NCI-H2081 treated with DMSO at 0.1 percent for 48 hours (cell line): ENCODE results near the gene GSX2.
"Not testable (repeated sequence)": the region's sequence is repeated elsewhere in the genome, so short reads cannot be mapped to it uniquely, and the experiment has no call there.

ENCODE experiments used
- DNase-seq: peaks from one replicate; lab custom pipeline; 2025; lab: John Stamatoyannopoulos, UW

GSX2 gene

DNA sequence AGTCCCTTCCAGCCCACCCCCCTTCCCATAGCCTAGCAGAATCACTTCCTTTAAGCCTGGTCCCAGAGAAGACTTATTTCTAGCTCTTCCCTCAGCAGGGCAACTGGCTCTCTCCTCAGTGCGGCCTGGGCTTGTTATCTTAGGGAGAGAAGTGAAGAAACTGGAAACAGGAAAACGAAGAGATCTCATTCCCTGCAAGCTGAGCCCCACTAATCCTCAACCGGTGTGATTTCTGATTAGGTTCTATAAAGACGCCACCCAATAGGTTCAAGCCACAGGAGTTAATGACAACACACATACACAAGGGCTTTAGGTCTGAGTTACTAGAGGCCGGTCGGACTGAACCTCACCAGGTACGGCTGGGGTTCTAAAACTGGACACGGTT lies 3.2 kb downstream of the GSX2 start:
- DNase-seq = no peak

DNA sequence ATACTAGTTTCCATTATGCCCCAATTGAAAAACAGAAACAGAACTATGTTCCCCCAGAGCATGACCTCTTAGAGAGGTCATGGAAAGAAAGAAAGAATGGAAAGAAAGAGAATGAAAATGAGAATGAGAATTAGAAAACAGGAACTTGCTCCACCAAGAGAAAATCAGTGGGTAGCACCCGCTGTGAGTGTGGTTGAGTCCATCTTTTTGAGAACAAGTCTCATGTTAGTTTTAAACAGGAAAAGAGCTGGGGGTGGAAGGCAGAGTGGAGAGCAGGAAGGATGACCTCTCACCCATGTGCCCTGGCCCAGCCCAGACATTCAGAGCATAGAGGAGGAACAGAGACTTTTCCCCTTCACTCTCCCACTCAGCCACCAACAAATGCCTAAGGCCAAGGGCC lies 4.9 kb downstream of the GSX2 start:
- DNase-seq = no peak

GRCh38 chr4:54107951-54108748 lies 8.2 kb downstream of the GSX2 start:
- no peak for DNase-seq

DNA sequence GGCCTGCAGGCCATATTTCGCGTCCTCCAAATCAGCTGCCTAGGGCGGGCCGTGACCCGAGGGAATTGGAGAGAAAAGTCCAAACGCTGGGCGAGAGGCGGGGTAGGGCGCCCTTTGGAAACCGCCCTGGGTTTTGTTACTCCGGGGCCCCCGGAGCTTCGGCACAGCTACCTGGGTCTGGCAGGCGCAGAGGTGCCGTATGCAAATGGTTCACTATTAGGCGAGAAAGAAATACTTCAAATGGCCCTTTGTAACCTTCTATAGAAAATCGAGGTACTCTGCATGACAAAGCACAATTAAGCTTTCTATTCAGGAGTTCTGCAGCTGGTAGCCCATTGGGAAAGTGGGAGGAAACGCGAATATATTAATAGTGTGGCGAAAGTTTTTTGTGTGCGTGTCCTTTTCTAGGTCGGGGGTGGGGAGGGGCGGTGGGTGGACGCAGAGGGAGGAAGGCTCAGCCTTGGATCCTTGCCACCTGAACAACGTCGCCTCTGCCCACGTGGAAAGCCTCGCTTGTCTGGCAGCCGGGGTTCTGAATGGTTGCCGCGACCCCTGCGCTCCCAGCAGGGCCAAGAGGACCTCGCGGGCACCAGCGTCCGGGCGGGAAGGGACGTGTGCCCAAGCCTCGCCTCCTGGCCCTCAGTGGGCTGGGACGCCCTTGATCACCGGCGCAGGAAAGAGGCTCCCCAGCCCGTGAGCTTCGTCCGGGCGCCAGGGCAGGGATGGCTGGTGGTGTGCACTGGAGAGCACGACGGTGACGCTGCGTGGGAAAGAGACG lies 9.5 kb downstream of the GSX2 start:
- DNase-seq = no peak

DNA sequence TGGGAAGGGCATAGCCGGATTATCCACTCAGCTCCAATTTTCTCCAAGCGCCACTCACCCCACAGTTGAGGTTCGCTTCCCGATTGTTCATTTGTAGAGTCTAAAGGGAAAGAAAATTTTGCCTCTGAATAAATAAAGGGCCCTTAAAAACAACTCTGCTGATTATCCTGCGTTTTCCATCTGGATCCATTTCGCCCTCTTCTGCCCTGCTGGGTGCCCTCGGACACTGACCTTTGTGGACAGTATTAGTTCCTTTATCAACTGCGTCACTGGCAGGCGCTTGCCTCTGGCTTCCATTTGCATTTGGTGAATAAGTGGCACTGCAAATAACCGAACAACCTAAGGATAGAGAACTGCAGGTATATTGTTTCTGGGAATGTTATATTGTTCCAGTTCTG lies 10.1 kb downstream of the GSX2 start:
- no peak for DNase-seq

- not testable (repeated sequence) for DNase-seq
These were observed 13.2 kb downstream of the GSX2 start for GRCh38 chr4:54113206-54113605.

DNA sequence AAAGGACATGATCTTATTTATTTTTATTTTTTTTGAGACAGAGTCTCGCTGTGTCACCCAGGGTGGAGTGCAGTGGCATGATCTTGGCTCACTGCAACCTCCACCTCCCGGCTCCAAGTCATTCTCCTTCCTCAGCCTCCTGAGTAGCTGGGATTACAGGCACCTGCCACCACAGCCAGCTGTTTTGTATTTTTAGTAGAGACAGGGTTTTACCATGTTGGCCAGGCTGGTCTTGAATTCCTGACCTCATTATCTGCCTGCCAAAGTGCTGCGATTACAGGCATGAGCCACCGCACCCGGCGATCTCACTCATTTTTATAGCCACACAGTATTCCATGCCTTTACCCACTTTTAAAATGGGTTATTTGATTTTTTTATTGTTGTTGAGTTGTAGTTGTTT lies 16.3 kb downstream of the GSX2 start:
- not testable (repeated sequence) for DNase-seq

DNA sequence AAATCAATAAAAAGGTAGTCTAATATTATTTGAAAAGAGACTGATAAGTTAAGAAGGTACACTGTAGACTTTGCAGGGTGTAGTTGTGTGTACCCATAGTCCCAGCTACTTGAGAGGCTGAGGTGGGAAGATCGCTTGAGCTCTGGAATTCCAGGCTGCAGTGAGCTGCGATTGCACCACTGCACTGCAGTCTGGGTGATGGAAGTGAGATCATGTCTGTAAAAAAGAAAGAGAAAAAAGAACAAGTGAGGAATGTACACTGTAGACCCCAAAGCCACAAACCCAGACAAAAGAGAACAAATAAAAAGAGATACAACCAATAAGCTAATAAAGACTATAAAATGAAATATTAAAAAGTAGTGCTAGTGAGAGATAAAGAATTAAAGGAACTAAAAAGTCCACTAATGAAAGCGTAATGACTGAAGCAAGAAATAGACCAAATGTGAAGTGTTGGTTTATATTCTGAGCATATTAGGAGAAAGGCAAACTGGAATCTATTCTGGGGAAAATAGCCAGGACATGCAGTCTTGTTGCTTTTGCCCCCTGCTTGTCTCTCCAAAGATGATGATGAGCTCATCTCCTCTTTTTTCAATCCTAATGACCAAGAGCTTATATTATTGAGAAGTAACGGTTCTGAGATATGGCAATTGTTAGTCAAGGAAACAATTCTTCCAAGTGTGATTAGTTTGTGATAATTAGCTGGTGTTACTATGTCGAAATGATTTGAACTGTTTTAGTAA lies 19.1 kb downstream of the GSX2 start:
- DNase-seq = no peak

DNA sequence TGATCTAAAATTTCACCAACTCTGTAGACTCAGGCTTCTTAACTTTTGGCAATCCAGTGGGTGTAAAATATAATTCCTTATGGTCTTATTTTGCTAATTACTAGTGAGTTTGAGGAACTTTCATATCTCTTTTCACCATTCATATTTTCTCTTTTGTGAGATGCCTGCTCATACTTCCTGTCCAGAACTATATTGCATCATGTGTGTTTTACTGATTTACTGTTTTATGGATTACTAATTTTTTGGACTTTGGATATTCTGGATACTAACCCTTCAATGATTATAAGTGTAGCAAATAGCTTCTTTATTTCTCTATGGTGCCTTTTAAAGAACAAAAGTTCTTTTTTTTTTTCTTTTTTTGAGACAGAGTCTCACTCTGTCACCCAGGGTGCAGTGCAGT lies 20.6 kb downstream of the GSX2 start:
- no peak for DNase-seq

DNA sequence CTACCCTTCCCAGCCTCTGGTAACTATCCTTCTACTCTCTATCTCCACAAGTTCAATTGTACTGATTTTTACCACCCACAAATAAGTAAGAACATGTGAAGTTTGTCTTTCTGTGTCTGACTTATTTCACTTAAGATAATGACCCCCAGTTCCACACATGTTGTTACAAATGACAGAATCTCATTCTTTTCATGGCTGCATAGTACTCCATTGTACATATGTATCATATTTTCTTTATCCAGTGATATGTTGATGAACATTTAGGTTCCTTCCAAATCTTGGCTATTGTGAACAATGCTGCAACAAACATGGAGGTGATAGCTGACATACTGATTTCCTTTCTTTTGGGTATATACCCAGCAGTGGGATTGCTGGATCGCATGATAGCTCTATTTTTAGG lies 27.7 kb downstream of the GSX2 start:
- DNase-seq = no peak

DNA sequence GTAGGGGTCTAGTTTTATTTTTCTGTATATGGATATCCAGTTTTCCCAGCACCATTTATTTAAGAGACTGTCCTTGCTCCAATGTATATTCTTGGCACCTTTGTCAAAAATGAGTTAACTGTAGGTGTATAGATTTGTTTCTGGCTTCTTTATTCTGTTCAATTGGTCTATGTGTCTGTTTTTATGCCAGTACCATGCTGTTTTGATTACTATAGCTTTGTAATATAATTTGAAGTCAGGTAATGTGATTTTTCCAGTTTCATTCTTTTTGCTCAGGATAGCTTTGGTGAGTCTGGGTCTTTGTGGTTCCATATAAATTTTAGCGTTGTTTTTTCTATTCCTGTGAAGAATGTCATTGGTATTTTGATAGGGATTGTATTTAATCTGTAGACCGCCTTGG lies 28.7 kb downstream of the GSX2 start:
- DNase-seq = not testable (repeated sequence)

- no peak for DNase-seq
These were observed 39.4 kb downstream of the GSX2 start for GRCh38 chr4:54139332-54139731.

DNA sequence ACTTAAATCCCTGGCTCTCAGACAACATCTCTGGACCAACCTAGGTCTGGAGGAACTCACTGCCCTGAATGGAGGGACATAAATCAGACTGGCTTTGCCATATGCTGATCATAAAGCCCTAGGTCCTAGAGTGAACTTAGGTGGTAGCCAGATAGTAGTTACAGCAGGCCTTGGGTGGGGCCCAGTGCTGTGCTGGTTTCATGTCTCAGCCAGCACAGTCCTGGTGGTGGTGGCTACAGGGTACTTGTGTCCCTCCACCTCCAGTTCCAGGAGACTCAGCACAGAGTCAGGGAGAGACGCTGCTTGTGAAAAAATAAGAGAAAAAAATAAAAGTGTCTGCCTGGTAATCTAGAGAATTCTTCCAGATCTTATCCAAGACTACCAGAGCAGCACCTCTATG lies 40.3 kb downstream of the GSX2 start:
- DNase-seq = no peak

GRCh38 chr4:54144199-54144598 lies 44.2 kb downstream of the GSX2 start:
- DNase-seq = no peak

GRCh38 chr4:54144661-54145171 lies 44.8 kb downstream of the GSX2 start:
- no peak for DNase-seq

DNA sequence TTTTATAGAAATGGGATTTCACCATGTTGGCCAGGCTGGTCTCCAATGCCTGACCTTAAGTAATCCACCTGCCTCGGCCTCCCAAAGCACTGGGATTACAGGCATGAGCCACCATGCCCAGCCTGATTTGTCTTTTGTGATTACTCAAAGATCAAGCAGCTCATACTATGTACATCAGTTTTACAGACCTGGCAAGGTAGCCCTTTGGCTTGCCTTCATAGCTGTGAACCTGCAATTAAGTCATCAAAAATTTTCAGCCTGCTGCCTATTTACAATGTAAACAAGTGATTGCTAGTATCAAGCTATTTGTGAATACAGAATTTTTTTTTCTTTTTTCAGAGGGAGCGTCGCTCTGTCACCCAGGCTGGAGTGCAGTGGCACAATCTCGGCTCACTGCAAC lies 46.2 kb downstream of the GSX2 start:
- peak; percentile 4 for DNase-seq

DNA sequence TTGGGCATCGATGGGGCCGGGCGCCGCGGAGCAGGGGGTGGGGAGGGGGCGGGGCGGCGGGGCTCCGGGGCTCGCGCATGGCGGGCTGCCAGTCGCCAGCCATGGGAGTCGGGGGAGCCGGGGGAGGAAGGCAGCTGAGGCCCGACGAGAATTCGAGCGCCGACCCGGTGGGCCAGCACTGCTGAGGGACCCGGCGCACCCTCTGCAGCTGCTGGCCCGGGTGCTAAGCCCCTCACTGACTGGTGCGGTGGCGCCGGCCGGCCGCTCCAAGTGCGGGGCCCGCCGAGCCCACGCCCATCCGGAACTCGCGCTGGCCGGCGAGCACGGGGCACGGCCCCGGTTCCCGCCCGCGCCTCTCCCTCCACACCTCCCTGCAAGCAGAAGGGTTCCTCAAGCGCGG lies 49.4 kb downstream of the GSX2 start:
- no peak for DNase-seq
